Measurements from ENCODE around the gene JHY.

DNA sequence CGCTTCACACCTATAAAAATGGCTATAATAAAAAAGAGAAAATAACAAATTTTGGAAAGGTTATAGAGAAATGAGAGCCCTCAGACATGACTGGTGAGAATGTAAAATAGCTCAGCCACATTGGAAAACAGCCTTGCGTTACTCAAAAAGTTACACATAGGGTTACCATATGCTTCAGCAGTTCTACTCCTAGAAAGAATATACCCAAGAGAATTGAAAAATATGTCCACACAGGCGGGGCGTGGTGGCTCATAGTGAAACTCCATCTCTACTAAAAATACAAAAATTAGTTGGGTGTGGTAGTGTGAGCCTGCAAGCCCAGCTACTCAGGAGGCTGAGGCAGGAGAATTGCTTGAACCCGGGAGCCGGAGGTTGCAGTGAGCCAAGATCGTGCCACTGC lies 7.6 kb upstream of the JHY start:
- TF ChIP-seq POLR2A (IDR thresholded peaks at IDR 0.05; ENCODE audit: low read length) (no peak), GATA1 (IDR thresholded peaks at IDR 0.05; ENCODE audit: low read depth, low read length) (no peak)

Measured in erythroblast (primary cell).